Natural killer cell (primary cell): ENCODE measurements around the gene PPP2R5A. TPM values are rescaled to one million over a fixed set of nuclear protein-coding genes. Genes with fewer than 3 reads are reported as not detected.

Source experiments
- ATAC-seq, 3 donors: fragments of 150-1000 bp in 2 of 3; fragments of 200-7000 bp in 1 of 3; cut with Tn5 transposase; 1 replicate in 1 of 3; 2 replicates in 2 of 3; pipeline ENCODE4 v1.10.0; 2021; ENCODE audit warnings: mild to moderate bottlenecking in 2 of 3, moderate library complexity in 2 of 3
- DNase-seq, 2 donors: peaks; one replicate each; pipeline versions ENCODE4 v3.0.0 to v3.0.0-alpha.2; 2013 to 2021; ENCODE audit warnings: mixed read lengths in 1 of 2
- H3K27ac ChIP-seq: one replicate; pipeline ENCODE4 v1.5.1; 2013; ENCODE audit warnings: mild to moderate bottlenecking, low read length
- H3K27me3 ChIP-seq: one replicate; pipeline ENCODE4 v1.6.1; 2013; ENCODE audit warnings: low read length; ENCODE audit not compliant: control insufficient read depth, insufficient read depth
- H3K36me3 ChIP-seq: one replicate; pipeline ENCODE4 v1.6.1; 2013; ENCODE audit warnings: low read length; ENCODE audit not compliant: control insufficient read depth, insufficient read depth
- H3K4me1 ChIP-seq: one replicate; pipeline ENCODE4 v1.6.1; 2013; ENCODE audit warnings: low read length; ENCODE audit not compliant: control insufficient read depth, insufficient read depth
- H3K4me3 ChIP-seq: one replicate; pipeline ENCODE4 v1.5.1; 2013; ENCODE audit warnings: low read length
- H3K9me3 ChIP-seq: one replicate; pipeline ENCODE4 v1.6.1; 2013; ENCODE audit warnings: low read length; ENCODE audit not compliant: control insufficient read depth, insufficient read depth
- H3K27ac Mint-ChIP-seq, 2 donors: one replicate each; pipeline ENCODE4 v1.8.0; 2022; ENCODE audit warnings: mild to moderate bottlenecking in 2 of 2, mixed read lengths in 2 of 2, moderate library complexity in 1 of 2
- H3K27me3 Mint-ChIP-seq, 2 donors: one replicate each; pipeline ENCODE4 v1.8.0; 2022; ENCODE audit warnings: low read depth in 2 of 2, mixed read lengths in 2 of 2
- H3K36me3 Mint-ChIP-seq: one replicate; pipeline ENCODE4 v1.8.0; 2022; ENCODE audit warnings: mixed read lengths
- H3K4me1 Mint-ChIP-seq, 2 donors: one replicate each; pipeline ENCODE4 v1.8.0; 2022; ENCODE audit warnings: mixed read lengths in 2 of 2
- H3K4me3 Mint-ChIP-seq: one replicate; pipeline ENCODE4 v1.8.0; 2022; ENCODE audit warnings: mild to moderate bottlenecking, moderate library complexity, mixed read lengths
- H3K9me3 Mint-ChIP-seq, 2 donors: one replicate each; pipeline ENCODE4 v1.8.0; 2022; ENCODE audit warnings: mixed read lengths in 2 of 2
- CTCF ChIP-seq: fragments of 200-600 bp; IDR thresholded peaks from one replicate; pipeline ENCODE4 v1.8.0; 2022; ENCODE audit warnings: antibody characterized with exemption
- WGBS: methylation state at CpG from one replicate; pipeline ENCODE4 v1.1.7; 2013; ENCODE audit warnings: missing lambda C conversion rate; ENCODE audit not compliant: insufficient coverage; 5-methylcytosine and 5-hydroxymethylcytosine counted together
- intact Hi-C: fragments of 100-400 bp; cut with micrococcal nuclease; formaldehyde crosslinking; loops from one replicate; pipeline ENCODE4 v1.14.2; 2022
- total RNA-seq, 4 donors: library from RNA; stranded (reverse); fragments of 120-200 nt in 1 of 4; gene quantifications; one replicate each; pipeline versions ENCODE4 v1.2.3 to v1.2.4, GENCODE V29; 2013 to 2022

The PPP2R5A gene
- total RNA-seq, 3 donors from 2014 or later (not counting 1 experiment from before 2014, with no cell fraction given): 74.0 to 99.8 (median 86.4) TPM

DNA sequence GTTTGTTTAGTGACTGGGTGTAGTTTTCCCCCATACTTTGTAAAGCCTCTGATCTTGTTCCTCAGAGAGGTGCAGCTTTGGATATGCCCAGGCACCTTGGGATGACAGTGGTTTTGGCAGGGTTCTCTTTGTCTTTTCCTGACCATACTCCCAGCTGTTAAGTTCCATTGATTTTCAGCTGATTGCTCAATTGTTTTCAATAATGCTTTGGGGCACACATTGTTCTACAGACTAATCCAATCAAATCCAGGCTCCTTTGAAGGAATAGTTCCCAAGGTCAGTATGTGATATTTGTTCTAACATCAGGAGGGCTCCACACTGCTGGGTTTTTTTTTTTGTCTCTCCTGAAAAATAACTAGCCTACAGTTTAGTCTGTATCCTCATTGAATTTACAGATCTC lies 24.8 kb downstream of the PPP2R5A start:
- intact Hi-C loops: no loop called here
- H3K27ac Mint-ChIP-seq: peak overlapping the region; percentile 50 to 68
- H3K27ac ChIP-seq: no peak overlapping the region
- no peaks in the 10 kb centered on the region for H3K9me3 Mint-ChIP-seq
- H3K36me3 Mint-ChIP-seq: peaks cover 12% of the 10 kb centered on the region
- H3K4me1 Mint-ChIP-seq: peaks cover 73 to 77% of the 10 kb centered on the region in 2 donors
- no peak for TF ChIP-seq CTCF
- H3K27me3 Mint-ChIP-seq: no peaks in the 10 kb centered on the region
- H3K4me3 ChIP-seq: no peak overlapping the region
- no peaks in the 10 kb centered on the region for H3K27me3 ChIP-seq
- no peaks in the 10 kb centered on the region for H3K9me3 ChIP-seq
- no peak overlapping the region for H3K4me3 Mint-ChIP-seq
- ATAC-seq (no peak), DNase-seq (no peak)
- H3K4me1 ChIP-seq: peaks cover 5% of the 10 kb centered on the region
- no peaks in the 10 kb centered on the region for H3K36me3 ChIP-seq

GRCh38 chr1:212310383-212310782 lies 25.2 kb downstream of the PPP2R5A start:
- 65% methylated on average over 3 of the region's 3 CpGs for WGBS
- H3K27me3 Mint-ChIP-seq: no peaks in the 10 kb centered on the region
- H3K4me1 ChIP-seq: peaks cover 5% of the 10 kb centered on the region
- no peaks in the 10 kb centered on the region for H3K36me3 ChIP-seq
- no peaks in the 10 kb centered on the region for H3K9me3 ChIP-seq
- no peak for DNase-seq
- no peaks in the 10 kb centered on the region for H3K9me3 Mint-ChIP-seq
- no peaks in the 10 kb centered on the region for H3K27me3 ChIP-seq
- peak overlapping the region; percentile 50 to 68 for H3K27ac Mint-ChIP-seq
- no peak overlapping the region for H3K4me3 ChIP-seq
- no peak overlapping the region for H3K27ac ChIP-seq
- ATAC-seq: no peak
- intact Hi-C loops: no loop called here
- TF ChIP-seq CTCF: no peak
- peaks cover 70 to 73% of the 10 kb centered on the region in 2 donors for H3K4me1 Mint-ChIP-seq
- H3K4me3 Mint-ChIP-seq: no peak overlapping the region
- H3K36me3 Mint-ChIP-seq: peaks cover 12% of the 10 kb centered on the region

GRCh38 chr1:212311836-212312497 lies 26.8 kb downstream of the PPP2R5A start:
- peaks cover 12% of the 10 kb centered on the region for H3K36me3 Mint-ChIP-seq
- Histone ChIP-seq H3K36me3 (no peaks in the 10 kb centered on the region), H3K4me1 (peaks cover 9% of the 10 kb centered on the region), H3K27me3 (no peaks in the 10 kb centered on the region), H3K4me3 (no peak overlapping the region), H3K27ac (no peak overlapping the region), H3K9me3 (no peaks in the 10 kb centered on the region)
- intact Hi-C loops: no loop called here
- H3K9me3 Mint-ChIP-seq: no peaks in the 10 kb centered on the region
- no peak for TF ChIP-seq CTCF
- peaks cover 73 to 77% of the 10 kb centered on the region in 2 donors for H3K4me1 Mint-ChIP-seq
- DNase-seq (no peak), ATAC-seq (no peak)
- 86% methylated on average over 1 of the region's 2 CpGs for WGBS
- H3K27ac Mint-ChIP-seq: peak overlapping the region; percentile 30 to 70
- no peaks in the 10 kb centered on the region for H3K27me3 Mint-ChIP-seq
- H3K4me3 Mint-ChIP-seq: no peak overlapping the region

DNA sequence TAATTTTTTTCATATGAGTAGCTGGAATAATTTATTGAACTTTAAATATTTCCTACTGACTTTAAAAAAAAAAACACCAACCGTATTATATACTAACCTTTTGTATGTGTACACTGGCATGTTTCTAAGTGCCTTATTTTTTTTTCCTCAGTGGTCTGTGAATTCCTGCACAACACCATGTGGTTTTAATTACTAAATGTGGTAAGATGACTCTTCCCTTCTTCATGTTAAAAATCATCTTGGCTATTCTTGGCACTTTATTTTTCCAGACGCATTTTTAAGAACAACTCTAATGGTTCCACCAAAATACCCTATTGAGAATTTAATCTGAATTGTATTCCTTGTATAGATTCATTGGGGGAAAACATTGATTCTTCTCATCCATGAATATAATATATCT lies 28.4 kb downstream of the PPP2R5A start:
- Mint-ChIP-seq H3K36me3 (peaks cover 12% of the 10 kb centered on the region), H3K27me3 (no peaks in the 10 kb centered on the region), H3K27ac (peak overlapping the region; percentile 30 to 70), H3K4me3 (peak overlapping the region; percentile 37), H3K4me1 (peaks cover 71 to 73% of the 10 kb centered on the region in 2 donors), H3K9me3 (no peaks in the 10 kb centered on the region)
- Histone ChIP-seq H3K4me1 (peaks cover 9% of the 10 kb centered on the region), H3K4me3 (no peak overlapping the region), H3K36me3 (no peaks in the 10 kb centered on the region), H3K27ac (no peak overlapping the region), H3K9me3 (no peaks in the 10 kb centered on the region), H3K27me3 (no peaks in the 10 kb centered on the region)
- ATAC-seq (no peak), DNase-seq (no peak)
- intact Hi-C loops: loop anchor here (2.0 kb wide), 1 partner anchor 251 kb away; no protein-coding TSS in a partner anchor
- no peak for TF ChIP-seq CTCF
- WGBS: no CpG with 5 or more reads among the region's 2 CpGs
